ENCODE data around the gene MS4A12.
"Not testable (repeated sequence)": the region's sequence is repeated elsewhere in the genome, so short reads cannot be mapped to it uniquely, and the experiment has no call there.

The MS4A12 gene, protein sequence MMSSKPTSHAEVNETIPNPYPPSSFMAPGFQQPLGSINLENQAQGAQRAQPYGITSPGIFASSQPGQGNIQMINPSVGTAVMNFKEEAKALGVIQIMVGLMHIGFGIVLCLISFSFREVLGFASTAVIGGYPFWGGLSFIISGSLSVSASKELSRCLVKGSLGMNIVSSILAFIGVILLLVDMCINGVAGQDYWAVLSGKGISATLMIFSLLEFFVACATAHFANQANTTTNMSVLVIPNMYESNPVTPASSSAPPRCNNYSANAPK

DNA sequence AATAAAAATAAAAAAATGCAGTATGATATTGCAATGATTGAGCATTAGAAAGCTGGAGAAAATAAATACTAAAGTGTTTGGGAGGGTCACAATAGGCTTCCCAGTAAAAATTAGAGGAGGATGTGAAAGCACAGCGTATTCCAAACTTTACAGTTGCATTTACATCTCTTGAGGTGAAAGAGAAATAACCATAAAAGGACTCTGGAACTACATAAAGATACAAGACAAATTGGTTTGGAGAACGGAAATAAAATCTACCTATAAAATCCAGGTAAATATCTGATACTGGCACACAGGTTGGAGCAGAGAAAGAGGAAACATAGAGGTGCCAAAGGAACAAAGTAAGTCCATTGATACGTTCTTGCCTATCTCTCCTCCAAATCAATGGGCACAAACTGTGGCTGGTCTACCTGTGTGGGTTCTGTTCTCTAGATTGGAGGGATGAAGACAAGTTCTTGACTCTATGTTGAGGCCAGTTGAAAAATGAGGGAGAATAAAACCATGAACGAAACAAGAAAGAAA is at the start of gene MS4A12:
MS4A12 (plus strand) TSS at position 291 of the 522 bp plus-strand sequence. CDS start 4,541 bp downstream, outside the sequence.
- DNase-seq (ENCODE audit: low spot score), result no peak

GRCh38 chr11:60447070-60447469 is 45.5 kb upstream of the MS4A12 start:
- DNase-seq (ENCODE audit: low spot score), result no peak

- DNase-seq (ENCODE audit: low spot score), result no peak
These were observed 44.7 kb upstream of the MS4A12 start for GRCh38 chr11:60447846-60448245.

DNA sequence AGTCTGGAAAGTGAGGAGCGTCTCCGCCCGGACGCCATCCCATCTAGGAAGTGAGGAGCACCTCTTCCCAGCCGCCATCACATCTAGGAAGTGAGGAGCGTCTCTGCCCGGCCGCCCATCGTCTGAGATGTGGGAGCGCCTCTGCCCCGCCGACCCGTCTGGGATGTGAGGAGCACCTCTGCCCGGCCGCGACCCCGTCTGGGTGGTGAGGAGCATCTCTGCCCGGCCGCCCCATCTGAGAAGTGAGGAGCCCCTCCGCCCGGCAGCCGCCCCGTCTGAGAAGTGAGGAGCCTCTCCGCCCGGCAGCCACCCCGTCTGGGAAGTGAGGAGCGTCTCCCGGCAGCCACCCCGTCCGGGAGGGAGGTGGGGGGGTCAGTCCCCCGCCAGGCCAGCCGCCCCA is 41.4 kb upstream of the MS4A12 start:
- not testable (repeated sequence) for DNase-seq (ENCODE audit: low spot score)

GRCh38 chr11:60454212-60454611 is 38.4 kb upstream of the MS4A12 start:
- no peak for DNase-seq (ENCODE audit: low spot score)

- no peak for DNase-seq (ENCODE audit: low spot score)
These were observed 37.0 kb upstream of the MS4A12 start, which contains the start of gene MS4A1 for GRCh38 chr11:60455531-60456042. Gene MS4A1, plus strand, starts transcription at chr11:60455847. Its CDS starts 6,528 bp downstream, at chr11:60462375.

DNA sequence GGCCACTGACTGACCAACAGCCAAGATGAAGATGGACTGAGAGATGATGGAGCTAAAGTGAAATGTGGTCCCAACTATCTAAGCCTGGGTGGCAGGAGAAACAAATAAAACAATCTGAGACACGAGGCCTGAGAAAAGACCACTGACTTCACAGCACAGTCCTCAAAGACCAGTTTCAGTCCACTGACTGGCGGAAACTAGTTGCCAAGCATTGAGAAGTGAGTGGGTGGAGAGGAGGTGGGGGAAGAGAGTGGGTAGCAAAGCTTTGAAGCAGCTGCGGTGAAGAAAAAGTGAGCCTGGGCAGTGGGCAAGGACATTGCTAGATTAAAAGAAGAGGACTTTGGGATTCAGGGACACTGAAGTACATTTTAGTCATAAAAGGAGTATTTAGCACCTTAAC is 35.0 kb upstream of the MS4A12 start:
- no peak for DNase-seq (ENCODE audit: low spot score)

GRCh38 chr11:60459345-60459744 is 33.2 kb upstream of the MS4A12 start:
- no peak for DNase-seq (ENCODE audit: low spot score)

DNA sequence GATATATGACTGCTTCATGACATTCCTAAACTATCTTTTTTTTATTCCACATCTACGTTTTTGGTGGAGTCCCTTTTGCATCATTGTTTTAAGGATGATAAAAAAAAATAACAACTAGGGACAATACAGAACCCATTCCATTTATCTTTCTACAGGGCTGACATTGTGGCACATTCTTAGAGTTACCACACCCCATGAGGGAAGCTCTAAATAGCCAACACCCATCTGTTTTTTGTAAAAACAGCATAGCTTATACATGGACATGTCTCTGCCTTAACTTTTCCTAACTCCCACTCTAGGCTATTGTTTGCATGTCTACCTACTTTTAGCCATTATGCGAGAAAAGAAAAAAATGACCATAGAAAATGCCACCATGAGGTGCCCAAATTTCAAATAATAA is 23.7 kb upstream of the MS4A12 start:
- no peak for DNase-seq (ENCODE audit: low spot score)

GRCh38 chr11:60469723-60470122 is 22.9 kb upstream of the MS4A12 start:
- DNase-seq (ENCODE audit: low spot score), result no peak

- DNase-seq (ENCODE audit: low spot score), result no peak
These were observed 15.5 kb upstream of the MS4A12 start for GRCh38 chr11:60477035-60477445.

DNA sequence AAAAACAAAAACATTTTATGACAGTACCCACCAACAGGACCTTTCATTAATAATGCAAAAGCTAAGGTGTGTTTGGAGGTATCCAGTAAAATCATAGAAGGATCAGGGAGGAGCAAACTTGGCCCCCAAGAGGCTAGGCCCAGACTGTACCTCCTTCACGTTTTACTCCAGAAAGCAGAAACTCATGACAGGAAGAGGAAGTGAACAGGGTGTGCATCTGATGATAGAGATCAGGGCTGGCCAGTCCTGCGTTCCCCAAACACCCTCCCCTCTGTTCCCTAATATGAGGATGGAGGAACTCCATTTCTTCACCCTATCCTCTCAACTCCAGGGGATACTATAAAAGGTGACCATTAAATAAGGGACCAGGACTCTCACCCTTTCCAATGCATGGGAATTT is 10.2 kb upstream of the MS4A12 start:
- DNase-seq (ENCODE audit: low spot score), result no peak

- peak; percentile 51 for DNase-seq (ENCODE audit: low spot score)
These were observed 6.6 kb upstream of the MS4A12 start for GRCh38 chr11:60485987-60486386.

DNA sequence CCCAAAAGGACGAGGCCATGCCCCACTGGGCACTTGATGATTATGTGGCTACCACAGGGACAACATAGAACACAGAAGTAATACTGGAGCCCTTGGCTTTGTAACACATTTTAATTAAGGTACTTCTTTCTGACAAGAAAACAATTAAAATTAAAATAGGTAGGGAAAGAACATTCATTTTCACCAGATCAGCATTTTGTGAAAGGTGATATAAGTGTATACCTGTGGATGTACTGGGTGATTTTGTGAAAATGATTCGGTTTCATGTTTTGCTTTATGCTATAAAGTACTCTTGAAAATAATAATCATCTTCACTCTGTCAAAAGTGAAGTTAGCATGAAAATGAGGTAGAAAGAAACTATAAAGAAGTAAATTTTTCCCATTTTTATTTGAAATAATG is 876 bp downstream of the MS4A12 start:
- DNase-seq (ENCODE audit: low spot score), result no peak

DNA sequence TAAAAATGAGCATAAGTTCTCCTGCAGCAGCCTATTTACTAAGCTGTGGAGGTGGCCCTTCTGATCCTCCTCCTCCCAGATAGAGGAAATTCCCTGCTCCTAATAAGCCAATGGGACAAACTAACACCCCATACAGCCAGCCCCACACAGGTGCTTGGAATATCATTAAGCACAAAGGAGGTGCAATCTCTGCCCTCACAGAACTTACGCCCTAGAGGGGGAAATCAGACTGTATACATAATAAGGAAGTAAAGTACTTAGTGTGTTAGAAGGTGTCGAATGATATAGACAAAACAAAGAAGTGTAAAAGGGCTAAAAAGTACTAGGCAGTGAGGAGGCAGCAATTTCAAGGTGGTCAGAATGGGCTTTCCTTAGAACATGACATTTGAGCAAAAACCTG is 5.8 kb downstream of the MS4A12 start:
- DNase-seq (ENCODE audit: low spot score), result no peak

GRCh38 chr11:60498853-60499252 is 6.3 kb downstream of the MS4A12 start:
- DNase-seq (ENCODE audit: low spot score), result no peak

DNA sequence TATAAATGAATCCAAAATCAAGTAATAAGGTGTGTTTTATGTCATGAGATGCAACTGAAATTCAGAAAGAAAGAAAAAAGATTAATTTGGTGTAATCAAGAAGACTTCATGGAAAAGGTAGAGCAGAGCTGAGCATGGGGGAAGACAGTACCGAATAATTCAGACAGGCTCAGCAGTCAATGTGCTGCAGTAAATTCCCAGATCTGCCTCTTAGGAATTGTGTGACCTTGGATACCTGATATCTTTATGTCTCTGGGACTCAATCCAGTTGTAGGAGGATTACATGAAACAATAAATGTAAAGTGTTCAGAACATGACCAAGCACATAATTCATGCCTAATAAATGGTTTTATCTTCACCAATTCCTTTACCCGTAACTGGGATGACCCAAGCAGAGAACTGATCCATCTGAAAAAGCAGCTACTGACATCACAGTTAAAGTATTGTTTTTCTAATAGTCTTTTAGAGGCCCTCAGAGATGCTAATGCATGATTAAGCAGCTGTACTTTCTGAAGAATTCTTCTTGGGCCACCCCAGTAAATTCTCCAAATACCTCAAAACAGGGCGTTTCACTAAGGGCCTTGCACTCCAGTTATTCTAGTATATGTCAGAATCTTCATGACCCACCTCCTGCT is 7.8 kb downstream of the MS4A12 start:
- peak; percentile 36 for DNase-seq (ENCODE audit: low spot score)

DNA sequence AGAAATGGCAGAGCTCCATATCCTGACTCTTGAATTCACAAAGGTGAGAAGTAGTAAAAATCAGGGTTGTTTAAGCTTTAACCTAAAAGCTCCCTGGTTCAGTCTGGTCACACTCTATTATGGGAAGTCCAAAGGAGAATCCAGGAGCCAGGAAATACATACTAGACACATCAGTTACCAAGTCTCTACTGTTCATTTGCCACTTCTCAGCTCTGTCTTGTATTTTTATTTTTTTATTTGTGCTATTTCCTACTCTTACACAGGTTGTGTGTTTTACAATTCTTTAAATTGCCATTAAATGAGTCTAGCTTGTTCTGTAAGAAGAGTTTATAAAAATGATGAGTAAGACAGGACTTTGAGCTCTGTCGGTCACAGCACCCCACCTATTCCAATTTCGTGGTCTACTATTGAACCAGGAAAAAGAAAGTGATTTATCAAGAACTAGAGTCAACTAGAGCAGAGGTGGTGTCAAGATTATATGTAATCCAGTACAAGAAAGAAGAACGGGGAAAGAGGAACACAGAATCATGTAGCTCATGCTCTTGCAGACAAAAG is 9.7 kb downstream of the MS4A12 start:
- DNase-seq (ENCODE audit: low spot score), result no peak

- no peak for DNase-seq (ENCODE audit: low spot score)
These were observed 11.8 kb downstream of the MS4A12 start for GRCh38 chr11:60504219-60504905.

DNA sequence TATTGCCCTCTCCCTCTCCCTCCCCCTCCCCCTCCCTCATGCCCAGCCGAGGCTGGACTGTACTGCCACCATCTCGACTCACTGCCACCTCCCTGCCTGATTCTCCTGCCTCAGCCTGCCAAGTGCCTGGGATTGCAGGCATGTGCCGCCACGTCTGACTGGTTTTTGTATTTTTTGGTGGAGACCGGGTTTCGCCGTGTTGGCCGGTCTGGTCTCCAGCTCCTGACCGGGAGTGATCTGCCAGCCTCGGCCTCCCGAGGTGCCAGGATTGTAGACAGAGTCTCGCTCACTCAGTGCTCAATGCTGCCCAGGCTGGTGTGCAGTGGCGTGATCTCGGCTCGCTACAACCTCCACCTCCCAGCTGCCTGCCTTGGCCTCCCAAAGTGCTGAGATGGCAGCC is 17.0 kb downstream of the MS4A12 start:
- not testable (repeated sequence) for DNase-seq (ENCODE audit: low spot score)

DNA sequence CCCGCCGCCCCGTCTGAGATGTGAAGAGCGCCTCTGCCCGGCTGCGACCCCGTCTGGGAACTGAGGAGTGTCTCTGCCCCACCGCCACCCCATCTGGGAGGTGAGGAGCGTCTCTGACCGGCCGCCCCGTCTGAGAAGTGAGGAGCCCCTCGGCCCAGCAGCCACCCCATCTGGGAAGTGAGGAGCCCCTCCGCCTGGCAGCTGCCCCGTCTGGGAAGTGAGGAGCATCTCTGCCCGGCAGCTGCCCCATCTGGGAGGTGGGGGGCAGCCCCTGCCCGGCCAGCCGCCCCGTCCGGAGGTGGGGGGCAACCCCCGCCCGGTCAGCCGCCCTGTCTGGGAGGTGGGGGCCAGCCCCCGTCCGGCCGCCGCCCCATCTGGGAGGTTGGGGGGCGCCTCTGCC is 17.6 kb downstream of the MS4A12 start:
- not testable (repeated sequence) for DNase-seq (ENCODE audit: low spot score)

DNA sequence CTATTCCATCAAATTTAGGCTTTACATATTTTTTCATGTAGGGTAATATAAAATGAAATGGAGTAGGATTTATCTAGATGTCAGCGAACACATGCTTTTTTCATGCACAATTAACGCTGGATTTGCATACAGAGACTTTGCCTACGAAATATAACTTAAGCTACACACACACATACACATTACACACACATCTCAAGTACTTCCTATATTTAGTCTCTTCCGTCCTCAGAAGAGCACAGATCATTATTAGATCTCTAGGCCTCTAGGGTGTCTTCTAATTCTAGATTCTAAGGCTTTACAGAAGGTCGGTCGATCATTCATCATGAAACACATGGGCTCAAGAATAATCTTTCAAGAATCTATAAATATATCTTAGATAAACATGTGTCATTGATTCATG is 18.8 kb downstream of the MS4A12 start:
- no peak for DNase-seq (ENCODE audit: low spot score)

Data from iPS-NIHi11 (cell line).